ENCODE data around the gene PSMA6.

- TF ChIP-seq, protein P1, sequence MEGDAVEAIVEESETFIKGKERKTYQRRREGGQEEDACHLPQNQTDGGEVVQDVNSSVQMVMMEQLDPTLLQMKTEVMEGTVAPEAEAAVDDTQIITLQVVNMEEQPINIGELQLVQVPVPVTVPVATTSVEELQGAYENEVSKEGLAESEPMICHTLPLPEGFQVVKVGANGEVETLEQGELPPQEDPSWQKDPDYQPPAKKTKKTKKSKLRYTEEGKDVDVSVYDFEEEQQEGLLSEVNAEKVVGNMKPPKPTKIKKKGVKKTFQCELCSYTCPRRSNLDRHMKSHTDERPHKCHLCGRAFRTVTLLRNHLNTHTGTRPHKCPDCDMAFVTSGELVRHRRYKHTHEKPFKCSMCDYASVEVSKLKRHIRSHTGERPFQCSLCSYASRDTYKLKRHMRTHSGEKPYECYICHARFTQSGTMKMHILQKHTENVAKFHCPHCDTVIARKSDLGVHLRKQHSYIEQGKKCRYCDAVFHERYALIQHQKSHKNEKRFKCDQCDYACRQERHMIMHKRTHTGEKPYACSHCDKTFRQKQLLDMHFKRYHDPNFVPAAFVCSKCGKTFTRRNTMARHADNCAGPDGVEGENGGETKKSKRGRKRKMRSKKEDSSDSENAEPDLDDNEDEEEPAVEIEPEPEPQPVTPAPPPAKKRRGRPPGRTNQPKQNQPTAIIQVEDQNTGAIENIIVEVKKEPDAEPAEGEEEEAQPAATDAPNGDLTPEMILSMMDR (IDR thresholded peaks at IDR 0.05; ENCODE audit: low read length) = no peak
- TF ChIP-seq EZH2phosphoT487 (IDR thresholded peaks at IDR 0.05; ENCODE audit: low read length) (no peak), EZH2 (optimal IDR thresholded peaks at IDR 0.05; ENCODE audit: low read depth, low read length) (no peak)
Measured at GRCh38 chr14:35261774-35262173, 30.4 kb upstream of the PSMA6 start.

Measured in MM.1S (cell line).